ENCODE measurements around the gene TBC1D10A. TPM values are rescaled to one million over a fixed set of nuclear protein-coding genes. Genes with fewer than 3 reads are reported as not detected.

TBC1D10A gene
- total RNA-seq, 1 experiment from 2014 or later: 8.4 TPM

- POLR2A ChIA-PET (ENCODE audit: low non-redundant PET): no interaction called here
- intact Hi-C loops (cut with micrococcal nuclease; ENCODE audit: unreplicated experiment): no loop called here
Measured at GRCh38 chr22:30354644-30355043, 27.9 kb upstream of the TBC1D10A start.

GRCh38 chr22:30351226-30351625 is 24.5 kb upstream of the TBC1D10A start:
- no peak for DNase-seq (ENCODE audit: low spot score)
- no peaks in the 10 kb centered on the region for H3K9me3 ChIP-seq (ENCODE audit: low read depth, low read length, poor library complexity, severe bottlenecking)
- peaks cover 13% of the 10 kb centered on the region for H3K4me1 ChIP-seq (ENCODE audit: insufficient read depth, low read length, poor library complexity, severe bottlenecking)
- no TSS peak for BruUV-seq (replicated peaks)
- H3K36me3 ChIP-seq (ENCODE audit: insufficient read depth, low read length, poor library complexity, severe bottlenecking): peaks cover 64% of the 10 kb centered on the region
- ChIA-PET POLR2A (ENCODE audit: low non-redundant PET) (no interaction called here), CTCF (no interaction called here)
- H3K27me3 ChIP-seq (replicated peaks; ENCODE audit: insufficient read depth, low read depth, low read length, poor library complexity): no peaks in the 10 kb centered on the region
- H3K4me3 ChIP-seq (ENCODE audit: low read depth, low read length, poor library complexity, severe bottlenecking): no peak overlapping the region
- TF ChIP-seq CTCF (conservative IDR thresholded peaks at IDR 0.05; ENCODE audit: low read depth, low read length) (no peak), EZH2 (IDR thresholded peaks at IDR 0.05; ENCODE audit: borderline replicate concordance, low read depth, low read length, poor library complexity, severe bottlenecking) (no peak)
- H3K27ac ChIP-seq (ENCODE audit: low read depth, low read length, poor library complexity, severe bottlenecking): no peak overlapping the region
- intact Hi-C loops (cut with micrococcal nuclease; ENCODE audit: unreplicated experiment): no loop called here

More at GRCh38 chr22:30354644-30355043, 27.9 kb upstream of the TBC1D10A start:
- CTCF ChIA-PET: no interaction called here
- TF ChIP-seq CTCF (conservative IDR thresholded peaks at IDR 0.05; ENCODE audit: low read depth, low read length) (no peak), EZH2 (IDR thresholded peaks at IDR 0.05; ENCODE audit: borderline replicate concordance, low read depth, low read length, poor library complexity, severe bottlenecking) (no peak)
- no peak for DNase-seq (ENCODE audit: low spot score)
- Histone ChIP-seq H3K4me1 (ENCODE audit: insufficient read depth, low read length, poor library complexity, severe bottlenecking) (peaks cover 22% of the 10 kb centered on the region), H3K36me3 (ENCODE audit: insufficient read depth, low read length, poor library complexity, severe bottlenecking) (peaks cover 34% of the 10 kb centered on the region), H3K27ac (ENCODE audit: low read depth, low read length, poor library complexity, severe bottlenecking) (no peak overlapping the region), H3K4me3 (ENCODE audit: low read depth, low read length, poor library complexity, severe bottlenecking) (no peak overlapping the region), H3K27me3 (replicated peaks; ENCODE audit: insufficient read depth, low read depth, low read length, poor library complexity) (no peaks in the 10 kb centered on the region), H3K9me3 (ENCODE audit: low read depth, low read length, poor library complexity, severe bottlenecking) (no peaks in the 10 kb centered on the region)
- no TSS peak for BruUV-seq (replicated peaks)

GRCh38 chr22:30348809-30349208 is 22.1 kb upstream of the TBC1D10A start:
- ChIA-PET POLR2A (ENCODE audit: low non-redundant PET) (no interaction called here), CTCF (no interaction called here)
- Histone ChIP-seq H3K4me1 (ENCODE audit: insufficient read depth, low read length, poor library complexity, severe bottlenecking) (no peaks in the 10 kb centered on the region), H3K27ac (ENCODE audit: low read depth, low read length, poor library complexity, severe bottlenecking) (peak overlapping the region; percentile 25), H3K36me3 (ENCODE audit: insufficient read depth, low read length, poor library complexity, severe bottlenecking) (peaks cover 88% of the 10 kb centered on the region), H3K9me3 (ENCODE audit: low read depth, low read length, poor library complexity, severe bottlenecking) (no peaks in the 10 kb centered on the region), H3K27me3 (replicated peaks; ENCODE audit: insufficient read depth, low read depth, low read length, poor library complexity) (no peaks in the 10 kb centered on the region), H3K4me3 (ENCODE audit: low read depth, low read length, poor library complexity, severe bottlenecking) (no peak overlapping the region)
- no TSS peak for BruUV-seq (replicated peaks)
- no peak for DNase-seq (ENCODE audit: low spot score)
- TF ChIP-seq CTCF (conservative IDR thresholded peaks at IDR 0.05; ENCODE audit: low read depth, low read length) (no peak), EZH2 (IDR thresholded peaks at IDR 0.05; ENCODE audit: borderline replicate concordance, low read depth, low read length, poor library complexity, severe bottlenecking) (no peak)
- intact Hi-C loops (cut with micrococcal nuclease; ENCODE audit: unreplicated experiment): loop anchor here (10.0 kb wide), 1 partner anchor 56 kb away; no protein-coding TSS in a partner anchor
